GM18951 (cell line): ENCODE data around the gene SGTB.
"Not testable (repeated sequence)": the region's sequence is repeated elsewhere in the genome, so short reads cannot be mapped to it uniquely, and the experiment has no call there.

ENCODE experiments used
- POLR2A ChIP-seq: IDR thresholded peaks from 4 replicates; pipeline ENCODE4 v1.6.1; 2011; ENCODE audit warnings: mild to moderate bottlenecking; ENCODE audit not compliant: insufficient read length, insufficient read depth; ENCODE audit errors: extremely low read depth
- in situ Hi-C: fragments of 300-500 bp; cut with MboI; formaldehyde crosslinking; loops from one replicate; pipeline ENCODE4 v1.12.0; 2022; ENCODE audit warnings: low sequenced_read_pairs, mixed read lengths, inconsistent platforms; ENCODE audit not compliant: unreplicated experiment

Gene SGTB

DNA sequence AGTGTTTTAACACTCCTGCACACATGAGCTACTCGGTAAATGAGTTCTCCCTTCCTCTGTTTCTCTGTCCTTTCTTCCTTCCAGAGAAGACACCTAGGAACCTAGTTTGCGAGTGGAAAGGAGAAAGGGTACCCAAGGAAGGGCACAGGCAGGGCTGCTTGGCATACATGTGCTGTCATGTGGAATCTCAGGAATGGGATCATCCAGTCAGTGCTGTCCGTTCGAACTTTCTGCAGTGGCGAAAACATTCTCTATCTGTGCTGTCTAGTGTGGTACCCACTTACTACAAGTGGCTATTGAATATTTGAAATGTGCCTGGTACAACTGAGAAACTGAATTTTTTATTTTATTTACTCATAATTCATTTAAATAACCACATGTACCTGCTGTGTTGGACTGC is 28.0 kb upstream of the SGTB start:
- TF ChIP-seq POLR2A, result no peak
- in situ Hi-C loops, result loop anchor here (25.0 kb wide), 1 partner anchor 412 kb away; no protein-coding TSS in a partner anchor

DNA sequence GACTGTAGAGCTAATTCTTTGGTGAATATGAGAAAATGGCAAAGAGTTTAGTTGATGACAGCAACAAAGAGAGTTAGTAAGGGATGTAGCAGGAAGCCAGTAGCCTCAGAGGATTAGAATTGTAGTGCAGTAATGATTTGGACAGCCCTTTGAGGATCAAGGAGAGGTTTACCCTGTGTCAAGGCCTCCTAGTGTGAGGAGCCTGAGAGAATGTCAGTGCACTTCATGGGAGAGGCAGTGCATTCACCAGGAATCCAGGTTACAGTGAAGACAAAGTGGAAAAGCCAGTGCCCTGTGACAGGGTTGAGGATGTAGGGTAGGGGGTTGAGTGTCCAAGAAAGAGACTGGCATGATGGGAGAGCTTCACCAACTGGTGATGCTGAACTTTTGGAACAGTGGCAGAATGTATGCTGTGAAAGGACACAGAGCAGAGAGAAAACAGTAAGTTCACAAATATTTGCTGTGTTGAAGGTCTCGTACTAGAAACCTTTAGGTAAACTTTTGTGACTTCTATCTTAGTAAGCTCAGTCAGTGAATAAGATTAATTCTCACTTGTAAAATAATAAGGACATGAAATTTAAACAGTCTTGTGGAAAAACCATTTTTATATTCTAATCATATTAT is 27.4 kb upstream of the SGTB start:
- TF ChIP-seq POLR2A, result no peak
- in situ Hi-C loops, result no loop called here

DNA sequence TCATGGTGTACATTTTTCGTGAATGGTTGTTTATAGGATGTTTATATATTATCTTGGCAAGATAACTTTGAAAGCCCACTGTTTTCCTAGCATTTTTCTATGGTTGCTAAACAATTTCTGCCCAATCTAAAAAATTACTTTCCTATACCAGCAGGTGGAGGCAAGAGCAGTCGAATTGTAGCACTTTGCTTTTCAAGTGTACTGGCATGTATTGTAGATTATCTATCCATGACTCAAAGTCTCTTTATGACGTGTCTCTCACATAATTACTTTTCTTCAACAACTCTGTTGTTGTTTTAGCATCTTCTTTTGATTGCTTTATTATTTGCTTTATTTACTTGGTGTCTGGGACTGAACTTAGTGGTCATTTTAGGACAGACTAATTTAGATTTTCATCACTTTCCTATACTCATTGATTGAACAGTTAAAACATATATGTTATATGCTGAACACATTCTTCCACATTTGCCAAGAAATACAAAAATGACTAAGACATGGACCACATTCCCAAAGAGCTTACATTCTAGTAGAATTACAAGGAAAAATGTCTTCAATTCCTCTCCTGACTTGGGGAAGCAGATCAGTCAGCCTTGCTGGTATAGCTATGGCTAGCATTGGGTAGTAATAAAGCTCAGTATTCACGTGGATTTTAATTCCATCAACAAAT is 20.8 kb upstream of the SGTB start:
- TF ChIP-seq POLR2A, result no peak
- in situ Hi-C loops, result no loop called here

DNA sequence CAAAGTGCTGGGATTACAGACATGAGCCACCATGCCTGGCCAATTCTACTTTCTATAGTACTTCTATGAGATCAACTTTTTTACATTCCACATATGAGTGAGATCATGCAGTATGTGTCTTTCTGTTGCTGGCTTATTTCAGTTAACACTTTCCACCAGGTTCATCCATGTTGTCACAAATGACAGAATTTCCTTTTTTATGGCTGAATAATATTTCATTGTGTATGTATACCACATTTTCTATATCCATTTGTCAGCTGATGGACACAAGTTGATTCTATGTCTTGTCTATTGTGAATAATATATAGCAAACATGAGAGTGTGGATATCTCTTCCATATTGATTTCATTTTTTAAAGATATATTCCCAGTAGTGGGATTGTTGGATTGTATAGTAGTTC is 17.3 kb upstream of the SGTB start:
- no peak for TF ChIP-seq POLR2A
- in situ Hi-C loops, result no loop called here

DNA sequence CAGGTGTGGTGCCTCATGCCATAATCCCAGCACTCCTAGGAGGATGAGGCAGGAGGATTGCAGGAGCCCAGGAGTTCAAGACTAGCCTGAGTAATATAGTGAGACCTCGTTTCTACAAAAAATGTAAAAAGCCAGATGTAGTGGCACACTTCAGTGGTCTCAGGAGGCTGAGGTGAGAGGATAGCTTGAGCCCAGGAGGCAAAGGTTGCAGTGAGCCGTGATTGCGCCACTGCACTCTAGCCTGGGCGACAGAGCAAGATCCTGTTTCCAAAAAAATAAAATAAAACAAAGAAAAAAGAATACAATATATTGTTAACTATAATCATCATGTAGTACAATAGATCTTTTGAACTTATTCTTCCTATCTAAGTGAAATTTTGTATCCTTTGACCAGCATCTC is 16.4 kb upstream of the SGTB start:
- TF ChIP-seq POLR2A, result no peak
- in situ Hi-C loops, result no loop called here

DNA sequence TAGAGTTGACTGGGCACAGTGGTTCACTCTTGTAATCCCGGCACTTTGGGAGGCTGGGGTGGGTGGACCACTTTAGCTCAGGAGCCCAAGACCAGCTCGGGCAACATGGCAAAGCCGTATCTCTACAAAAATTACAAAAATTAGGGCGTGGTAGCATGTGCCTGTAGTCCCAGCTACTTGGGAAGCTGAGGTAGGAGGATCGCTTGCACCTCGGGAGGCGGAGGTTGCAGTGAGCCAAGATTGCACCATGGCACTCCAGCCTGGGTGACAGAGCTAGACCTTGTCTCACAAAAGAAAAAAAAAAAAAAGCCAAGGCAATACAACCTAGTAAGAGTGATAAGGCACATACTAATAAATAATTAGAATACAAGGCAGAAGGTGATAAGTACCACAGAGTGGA is 15.9 kb upstream of the SGTB start:
- in situ Hi-C loops, result no loop called here
- TF ChIP-seq POLR2A, result no peak

DNA sequence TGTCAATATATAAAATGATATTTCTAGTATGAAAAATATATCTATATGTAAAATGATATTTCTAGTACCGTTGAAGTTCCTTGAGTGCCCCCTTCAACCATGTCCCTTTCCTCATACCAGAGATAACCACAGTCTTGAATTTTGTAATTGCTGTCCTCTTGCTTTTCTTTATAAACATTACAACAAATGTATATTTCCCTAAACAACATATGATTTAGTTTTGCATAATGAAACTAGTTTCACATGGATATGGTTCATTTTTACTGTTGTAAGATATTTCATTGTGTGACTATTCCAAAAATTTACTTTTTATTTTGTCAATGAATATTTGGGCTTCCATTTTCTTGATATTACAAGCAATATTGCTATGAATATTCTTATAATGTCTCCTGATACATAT is 14.1 kb upstream of the SGTB start:
- in situ Hi-C loops, result no loop called here
- TF ChIP-seq POLR2A, result no peak

DNA sequence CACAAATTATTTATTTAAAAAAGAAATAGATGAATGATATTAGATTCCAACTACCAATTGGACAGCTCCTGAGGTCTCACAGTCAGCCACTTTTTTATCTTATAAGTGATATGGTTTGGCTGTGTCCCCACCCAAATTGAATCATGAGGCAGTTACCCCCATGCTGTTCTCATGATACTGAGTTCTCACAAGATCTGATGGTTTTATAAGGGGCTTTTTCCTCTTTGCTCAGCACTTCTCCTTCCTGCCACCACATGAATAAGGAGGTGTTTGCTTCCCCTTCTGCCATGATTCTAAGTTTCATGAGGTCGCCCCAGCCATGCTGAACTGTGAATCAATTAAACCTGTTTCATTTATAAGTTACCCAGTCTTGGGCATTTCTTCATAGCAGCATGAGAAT is 13.0 kb upstream of the SGTB start:
- TF ChIP-seq POLR2A, result no peak
- in situ Hi-C loops, result no loop called here

DNA sequence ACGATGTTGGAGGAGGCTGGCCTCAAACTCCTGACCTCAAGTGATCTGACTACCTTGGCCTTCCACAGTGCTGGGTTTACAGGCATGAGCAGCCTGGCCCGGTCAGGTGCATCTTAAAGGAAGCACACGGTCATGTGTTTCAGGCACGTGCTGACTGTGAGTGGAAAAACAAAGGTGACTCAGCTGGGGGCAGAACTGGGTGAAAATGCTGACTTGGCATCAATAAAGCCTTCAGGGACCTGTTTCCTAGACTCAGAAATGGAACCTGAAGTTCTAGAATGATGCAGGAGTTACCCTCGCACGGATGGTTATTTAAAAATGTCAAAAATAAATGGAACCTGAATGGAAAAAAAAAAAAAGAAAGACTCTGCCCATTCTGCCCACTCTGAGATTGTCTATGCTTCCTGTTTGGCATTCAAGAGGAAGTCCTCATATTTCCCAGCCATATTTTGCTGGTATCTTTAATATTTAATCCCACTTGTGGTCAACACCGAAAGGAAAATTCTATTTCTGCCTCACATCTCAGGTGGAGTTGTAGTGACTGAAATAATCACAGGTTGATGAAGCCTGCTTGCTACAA is 12.4 kb upstream of the SGTB start:
- in situ Hi-C loops, result not testable (repeated sequence)

DNA sequence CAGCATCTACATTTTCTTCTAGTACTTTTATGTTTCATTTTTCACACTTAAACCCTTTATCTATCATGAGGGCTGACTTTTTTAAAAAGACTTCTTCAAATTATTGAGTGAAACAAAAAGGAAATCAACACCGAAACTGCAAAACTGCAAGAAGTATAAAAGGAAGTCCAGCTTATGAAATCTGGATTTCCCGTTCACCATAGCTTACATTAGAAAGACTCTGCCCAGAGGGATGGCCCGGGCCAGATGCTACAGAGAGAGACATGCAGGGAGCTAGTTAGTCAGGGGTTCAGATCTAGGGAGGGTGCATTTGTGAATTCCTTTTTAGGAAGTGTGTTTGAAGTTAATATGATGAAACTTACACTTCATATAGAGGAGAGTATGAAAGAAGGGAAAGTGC is 10.1 kb upstream of the SGTB start:
- in situ Hi-C loops, result not testable (repeated sequence)

DNA sequence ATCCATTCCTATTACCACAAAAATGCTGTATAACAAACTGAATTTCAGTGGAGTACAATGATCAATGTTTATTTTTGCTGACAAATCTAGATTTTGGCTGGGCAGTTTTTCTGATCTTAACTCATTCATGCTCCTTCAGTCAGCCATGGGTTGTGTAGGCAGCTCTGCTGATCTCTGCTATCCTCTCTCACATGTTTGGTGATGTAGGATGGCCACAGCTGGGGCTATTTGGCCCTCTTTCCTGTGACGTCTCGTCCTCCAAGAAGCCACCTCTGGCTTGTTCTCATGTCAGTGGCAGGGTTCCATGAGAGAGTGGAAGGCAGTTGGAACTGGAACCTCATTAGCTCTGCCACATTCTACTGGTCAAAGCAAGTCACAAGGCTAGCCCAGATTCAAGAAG is 9.0 kb upstream of the SGTB start:
- no peak for TF ChIP-seq POLR2A
- in situ Hi-C loops, result no loop called here

DNA sequence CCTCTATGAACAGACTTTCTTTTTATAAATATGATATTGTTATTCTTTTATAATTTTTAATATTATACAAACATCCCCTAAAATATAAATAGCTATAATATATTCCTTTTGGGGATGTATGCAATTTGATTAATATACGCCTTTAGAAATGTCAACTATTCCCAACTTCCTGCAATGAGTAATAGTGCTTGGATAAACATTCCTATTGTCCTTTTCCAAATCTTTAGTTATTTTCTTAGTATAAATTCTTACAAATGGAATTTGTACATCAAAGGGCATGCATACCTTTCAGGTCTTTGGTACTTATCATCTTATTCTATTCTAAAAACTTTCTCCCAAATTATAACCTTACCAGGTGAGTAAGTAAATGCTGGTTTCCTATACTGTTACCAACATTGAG is 6.3 kb upstream of the SGTB start:
- in situ Hi-C loops, result no loop called here
- no peak for TF ChIP-seq POLR2A

DNA sequence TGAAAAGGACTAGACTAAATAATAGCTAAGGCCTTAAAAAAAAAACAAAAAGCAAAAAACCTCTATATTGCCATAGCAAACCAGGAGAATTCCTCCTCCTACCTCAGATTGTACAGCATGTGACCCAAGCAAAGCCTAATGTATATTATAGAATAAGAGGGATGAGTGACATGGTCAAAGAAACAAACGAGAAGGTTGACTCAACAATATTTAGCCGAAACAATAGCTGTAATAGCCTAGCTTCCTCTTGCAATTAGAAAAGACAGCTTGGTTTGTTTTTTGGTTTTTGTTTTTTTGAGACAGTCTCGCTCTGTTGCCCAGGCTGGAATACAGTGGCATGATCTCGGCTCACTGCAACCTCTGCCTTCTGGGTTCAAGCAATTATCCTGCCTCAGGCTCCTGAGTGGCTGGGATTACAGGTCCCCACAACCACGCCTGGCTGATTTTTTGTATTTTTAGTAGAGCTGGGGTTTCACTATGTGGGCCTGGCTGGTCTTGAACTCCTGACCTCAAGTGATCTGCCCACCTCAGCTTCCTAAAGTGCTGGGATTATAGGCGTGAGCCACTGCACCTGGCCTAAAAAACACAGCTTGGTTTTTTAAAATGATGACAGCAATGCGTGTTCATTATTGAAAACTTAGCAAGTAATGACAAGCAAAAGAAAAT is 5.7 kb upstream of the SGTB start:
- in situ Hi-C loops, result no loop called here
- no peak for TF ChIP-seq POLR2A
